HG02642 (cell line): ENCODE data around the gene HMCN2.
"Not testable (repeated sequence)": the region's sequence is repeated elsewhere in the genome, so short reads cannot be mapped to it uniquely, and the experiment has no call there.

ENCODE experiments used
- ATAC-seq: cut with Tn5 transposase; IDR thresholded peaks from one replicate; pipeline ENCODE4 v1.9.1; 2021; ENCODE audit warnings: mild to moderate bottlenecking; ENCODE audit not compliant: unreplicated experiment, poor library complexity

Gene HMCN2

GRCh38 chr9:130239741-130240241 is 25.8 kb upstream of the HMCN2 start:
- peak; percentile 58 for ATAC-seq

DNA sequence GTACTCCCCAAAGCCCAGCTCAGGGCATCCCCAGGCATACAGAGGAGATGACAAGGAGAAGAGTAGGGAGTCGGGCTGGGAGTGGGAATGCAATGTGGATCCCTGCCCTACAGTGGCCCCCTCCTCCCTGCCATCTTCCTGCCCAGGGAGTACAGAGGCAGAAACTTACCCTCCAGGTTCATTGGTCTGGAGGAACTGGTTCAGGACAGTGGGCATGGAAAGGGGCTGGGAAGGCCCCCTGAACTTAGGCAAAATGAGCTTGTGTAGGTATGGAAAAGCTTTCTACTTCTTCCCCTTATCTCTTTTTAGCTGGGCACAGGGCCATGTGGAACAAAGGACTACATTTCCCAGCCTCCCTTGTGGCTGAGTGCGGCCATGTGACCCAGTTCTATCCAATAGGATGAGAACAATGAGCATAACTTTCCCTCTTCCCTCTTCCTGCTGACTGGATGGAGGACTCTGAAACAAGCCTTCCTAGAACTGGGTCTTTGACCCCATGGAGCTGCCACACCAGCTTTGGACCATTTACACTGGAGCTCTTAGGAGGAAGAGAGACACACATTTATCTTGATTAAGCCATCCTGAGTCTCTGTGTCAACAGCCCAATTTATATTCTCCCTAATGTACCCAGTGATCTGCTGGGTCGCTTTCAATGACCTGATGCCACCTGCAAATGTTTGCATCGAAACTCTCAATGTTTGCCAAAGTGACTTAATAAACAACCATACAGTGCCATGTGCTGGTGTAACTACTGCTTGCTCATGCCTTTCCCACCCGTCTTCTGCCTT is 25.0 kb upstream of the HMCN2 start:
- no peak for ATAC-seq

- no peak for ATAC-seq
These were observed 24.4 kb upstream of the HMCN2 start for GRCh38 chr9:130241198-130241535.

DNA sequence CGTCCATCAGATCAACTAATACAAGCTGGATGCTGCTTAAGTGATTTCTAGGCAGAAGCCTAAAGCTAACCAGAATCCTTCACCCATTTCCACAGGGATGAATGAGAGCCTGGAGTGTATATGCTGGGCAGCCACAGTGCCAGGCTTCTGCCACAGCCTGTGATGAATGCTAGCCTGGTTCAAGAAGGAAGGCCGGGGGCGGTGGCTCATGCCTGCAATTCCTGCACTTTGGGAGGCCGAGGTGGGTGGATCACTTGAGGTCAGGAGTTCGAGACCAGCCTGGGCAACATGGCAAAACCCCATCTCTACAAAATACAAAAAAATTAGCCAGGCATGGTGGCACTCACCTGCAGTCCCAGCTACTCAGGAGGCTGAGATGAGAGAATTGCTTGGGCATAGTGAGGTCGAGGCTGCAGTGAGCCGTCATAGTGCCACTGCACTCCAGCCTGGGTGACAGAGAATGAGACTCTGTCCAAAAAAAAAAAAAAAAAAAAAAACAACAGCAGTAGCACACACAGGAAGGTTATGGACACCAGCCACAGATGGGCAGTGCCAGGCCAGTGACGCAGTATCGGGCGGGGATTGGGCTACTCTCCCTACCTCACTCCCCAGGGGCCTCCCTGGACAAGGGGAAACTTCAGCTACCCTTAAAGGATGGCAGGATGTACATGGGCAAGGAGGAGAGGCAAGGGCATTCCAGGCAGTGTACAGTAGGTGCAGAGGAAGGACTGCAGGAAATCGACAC is 23.1 kb upstream of the HMCN2 start:
- no peak for ATAC-seq

GRCh38 chr9:130243015-130243881 is 22.3 kb upstream of the HMCN2 start:
- ATAC-seq, result no peak

- no peak for ATAC-seq
These were observed 21.7 kb upstream of the HMCN2 start for GRCh38 chr9:130243882-130244170.

DNA sequence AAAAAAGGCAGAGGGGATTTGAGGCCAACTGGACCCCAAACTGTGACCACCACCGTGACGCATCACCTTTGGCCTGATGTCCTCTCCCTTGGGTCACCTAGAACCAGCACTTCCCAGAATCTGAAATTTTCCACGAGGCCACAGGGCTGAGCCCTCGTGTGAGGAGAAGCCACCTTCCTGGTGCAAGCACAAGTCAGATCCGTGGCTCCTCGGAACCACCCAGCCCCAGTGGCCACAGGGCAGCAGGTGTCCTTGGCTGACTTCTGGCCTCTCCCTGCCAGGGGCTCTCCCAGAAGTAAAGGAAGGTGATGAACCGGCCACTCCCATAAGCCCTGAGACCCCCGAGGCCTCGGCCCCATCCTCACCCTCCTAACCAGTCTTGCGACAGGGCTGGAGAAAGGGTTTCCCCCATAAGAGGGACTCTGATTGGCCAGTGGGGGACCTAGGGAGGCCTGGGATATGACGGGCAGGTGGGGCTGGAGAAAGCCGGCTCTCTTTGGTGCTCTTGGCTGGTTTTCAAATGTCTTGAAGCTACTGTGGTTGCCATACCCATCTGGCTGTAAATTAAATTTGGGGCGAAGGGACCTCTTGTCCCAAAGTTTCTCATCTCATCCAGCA is 20.9 kb upstream of the HMCN2 start:
- ATAC-seq, result no peak

GRCh38 chr9:130245474-130245873 is 20.1 kb upstream of the HMCN2 start:
- ATAC-seq, result no peak

- no peak for ATAC-seq
These were observed 19.4 kb upstream of the HMCN2 start for GRCh38 chr9:130246126-130246525.

DNA sequence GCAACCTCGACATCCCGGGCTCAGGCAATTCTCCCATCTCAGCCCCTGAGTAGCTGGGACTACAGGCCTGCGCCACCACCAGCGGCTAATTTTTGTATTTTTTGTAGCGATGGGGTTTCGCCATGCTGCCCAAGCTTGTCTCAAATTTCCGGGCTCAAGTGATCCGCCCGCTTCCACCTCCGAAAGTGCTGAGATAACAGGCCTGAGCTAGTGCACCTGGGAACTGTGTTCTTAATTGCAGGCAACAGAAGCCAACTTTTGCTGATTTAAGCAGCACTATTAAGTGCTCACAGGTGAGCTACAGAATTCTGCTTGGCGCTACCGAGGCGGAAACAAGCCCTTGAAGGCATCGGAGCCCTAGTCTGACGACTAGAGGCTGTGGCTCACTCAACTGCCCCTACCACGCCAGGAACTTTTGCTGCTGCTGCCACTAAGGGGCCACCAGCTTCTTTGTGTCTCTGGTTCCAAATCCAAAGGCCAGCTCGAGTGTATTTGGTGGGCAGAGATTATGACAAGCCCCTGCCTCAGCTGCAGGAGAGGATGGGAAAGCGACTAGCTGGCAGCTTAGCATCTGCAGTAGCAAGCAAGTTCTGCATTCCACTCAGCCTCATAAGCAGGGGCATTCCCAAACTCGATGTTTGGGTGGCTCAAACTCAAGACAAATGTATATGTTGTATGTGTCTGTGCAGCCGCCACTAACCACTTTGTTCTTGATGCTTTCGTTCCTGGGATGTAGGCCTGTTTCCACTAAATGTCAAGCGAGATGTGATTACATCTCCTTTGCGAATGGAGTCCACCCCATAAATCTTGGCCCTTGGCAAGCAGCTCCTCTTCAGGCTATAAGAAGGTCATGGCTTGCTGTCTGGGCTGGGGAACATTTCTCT is 10.6 kb upstream of the HMCN2 start:
- no peak for ATAC-seq

DNA sequence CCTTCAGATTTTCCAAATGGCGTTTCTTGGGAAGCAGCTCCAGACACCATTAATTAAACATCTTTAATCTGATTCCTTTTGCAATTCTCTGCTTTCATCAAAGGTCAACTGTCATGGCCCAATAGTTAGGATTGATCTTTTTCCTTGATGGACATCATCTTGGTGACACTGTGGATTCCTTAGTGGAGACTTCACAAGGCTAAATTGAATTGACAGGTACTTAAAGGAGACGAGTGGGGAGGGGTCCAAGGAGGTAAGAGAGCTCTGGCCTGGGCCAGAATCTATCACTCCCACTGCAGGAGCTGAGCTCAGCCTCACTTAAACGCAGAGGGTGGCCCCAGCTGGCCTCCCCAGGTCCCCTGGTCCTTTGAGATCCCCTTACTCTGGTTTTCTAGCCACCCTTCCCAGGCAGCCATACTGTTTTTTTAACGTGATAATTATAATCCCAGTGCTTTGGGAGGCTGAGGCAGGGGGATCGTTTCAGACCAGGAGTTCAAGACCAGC is 9.9 kb upstream of the HMCN2 start:
- ATAC-seq, result no peak

GRCh38 chr9:130256644-130257043 is 8.9 kb upstream of the HMCN2 start:
- no peak for ATAC-seq

GRCh38 chr9:130258137-130258536 is 7.4 kb upstream of the HMCN2 start:
- ATAC-seq, result not testable (repeated sequence)

- ATAC-seq, result no peak
These were observed 6.5 kb upstream of the HMCN2 start for GRCh38 chr9:130259044-130259443.

DNA sequence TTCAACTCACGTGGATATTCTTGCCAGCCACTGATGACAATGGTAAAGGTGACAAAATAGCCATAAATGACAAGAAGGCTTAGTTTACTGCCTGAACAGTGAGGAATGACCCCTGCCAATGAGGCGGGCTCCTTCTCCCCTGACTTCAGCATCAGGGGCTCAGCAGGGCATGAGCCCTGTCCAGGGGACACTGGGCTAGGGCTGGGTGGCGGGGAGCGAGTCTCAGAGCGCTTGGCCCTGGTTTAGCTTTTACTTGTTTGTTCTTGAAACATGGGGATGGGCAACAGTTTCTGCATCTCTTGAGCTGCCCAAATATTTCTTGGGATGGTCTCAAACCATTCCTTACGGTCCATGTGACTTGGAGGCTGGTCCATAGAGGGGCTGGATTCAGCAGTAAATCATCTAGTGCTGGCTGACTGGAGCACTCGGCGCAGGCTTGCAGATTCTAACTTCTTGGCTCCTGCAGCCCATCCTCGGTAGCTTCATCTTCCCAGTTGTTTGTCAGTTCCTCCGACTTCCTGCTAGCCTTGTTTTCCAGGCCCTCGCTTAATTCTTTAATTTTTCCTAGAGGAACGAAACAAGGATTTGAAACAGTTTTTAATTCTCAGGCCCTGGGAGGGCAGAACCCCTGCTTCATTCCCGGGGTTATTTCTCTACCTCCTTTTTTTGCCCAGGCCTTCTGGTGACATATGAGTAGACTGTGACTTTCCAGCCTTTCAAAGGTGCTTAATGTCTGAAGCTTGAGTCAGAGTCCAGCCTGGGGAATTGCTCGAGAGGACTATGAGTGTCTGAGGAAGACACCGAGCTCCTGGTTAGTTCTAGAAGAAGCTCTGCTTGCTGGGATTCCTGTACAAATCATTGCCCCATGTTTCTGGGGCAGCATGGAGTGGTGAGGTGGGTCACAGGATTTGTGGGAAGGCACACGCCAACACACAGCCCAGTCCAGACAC is 4.5 kb upstream of the HMCN2 start:
- no peak for ATAC-seq

DNA sequence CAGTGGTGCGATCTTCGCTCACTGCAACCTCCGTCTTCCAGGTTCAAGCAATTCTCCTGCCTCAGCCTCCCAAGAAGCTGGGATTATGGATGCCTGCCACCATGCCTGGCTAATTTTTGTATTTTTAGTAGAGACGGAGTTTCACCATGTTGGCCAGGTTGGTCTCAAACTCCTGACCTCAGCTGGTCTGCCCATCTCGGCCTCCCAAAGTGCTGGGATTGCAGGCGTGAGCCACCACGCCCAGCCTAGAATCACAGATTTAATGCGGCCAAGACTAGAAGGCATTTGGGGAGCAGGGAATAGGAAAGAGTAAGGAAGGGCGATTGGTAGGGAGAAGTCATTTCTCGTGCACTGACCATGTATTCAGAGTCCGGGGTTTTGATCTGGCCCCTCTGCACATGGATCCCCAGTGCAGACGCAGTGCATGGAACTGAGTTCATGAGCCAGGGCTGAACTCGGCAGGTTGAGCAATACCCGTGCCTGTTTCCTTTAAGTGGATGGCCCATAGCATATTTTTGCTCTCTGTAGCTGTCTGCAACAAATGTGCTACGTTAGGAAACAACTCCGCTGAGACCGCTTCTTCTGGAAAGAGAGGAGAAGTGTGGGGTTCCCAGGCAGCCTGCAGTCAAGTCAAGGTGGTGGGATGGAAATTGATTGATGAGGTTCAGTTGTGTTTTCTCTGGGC is 3.4 kb upstream of the HMCN2 start:
- ATAC-seq, result no peak

GRCh38 chr9:130262771-130263170 is 2.8 kb upstream of the HMCN2 start:
- ATAC-seq, result no peak
